ENCODE data around the gene RALB.

The RALB gene

DNA sequence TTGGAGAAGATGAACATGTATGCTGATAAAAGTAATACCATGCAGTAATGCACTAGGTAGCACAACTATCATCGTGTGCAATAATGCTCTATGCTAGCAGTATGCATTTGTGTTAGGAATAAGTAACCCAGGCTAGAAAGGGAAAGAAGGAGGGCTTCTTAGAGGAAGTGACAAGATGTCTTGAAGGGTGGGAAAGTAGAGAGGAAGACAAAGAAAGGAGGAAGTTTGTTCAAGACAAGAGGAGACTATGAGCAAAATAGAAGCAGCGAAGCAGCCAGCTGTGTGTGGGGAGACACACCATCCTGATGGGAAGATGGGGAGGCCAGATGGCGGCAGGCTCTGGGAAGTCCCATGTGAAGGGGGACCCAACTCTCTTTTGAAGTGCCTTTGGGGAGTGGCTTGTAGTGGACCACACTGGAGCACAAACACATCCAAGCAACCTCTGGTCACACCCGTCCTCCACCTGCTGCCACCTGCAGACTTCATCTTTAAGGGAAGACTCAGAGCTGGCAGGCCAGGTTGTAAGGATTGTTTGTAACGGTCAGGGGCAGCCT, 53.4 kb downstream of the RALB start:
- no peaks in the 10 kb centered on the region for H3K9me3 ChIP-seq (ENCODE audit: control insufficient read depth, low read length)
- H2BK5ac ChIP-seq (ENCODE audit: low read depth, low read length, poor library complexity, severe bottlenecking), result no peak overlapping the region
- no peak overlapping the region for H4K91ac ChIP-seq (ENCODE audit: low read length)
- H2AK5ac ChIP-seq (ENCODE audit: low read length, severe bottlenecking), result no peak overlapping the region
- H3K27me3 ChIP-seq (ENCODE audit: control insufficient read depth in 1 of 2, insufficient read depth in 1 of 2, low read length in 2 of 2), result no peaks in the 10 kb centered on the region
- no peak overlapping the region for H2BK15ac ChIP-seq (ENCODE audit: low read depth, poor library complexity, severe bottlenecking)
- H3K14ac ChIP-seq (ENCODE audit: low read length in 2 of 2), result no peak overlapping the region
- H2BK120ac ChIP-seq (ENCODE audit: low read depth, low read length), result no peak overlapping the region
- no peak overlapping the region for H2BK12ac ChIP-seq (ENCODE audit: low read length in 2 of 2)
- H3K4ac ChIP-seq (ENCODE audit: low read depth in 1 of 2, low read length in 2 of 2), result no peak overlapping the region
- no peak overlapping the region for H4K8ac ChIP-seq (ENCODE audit: low read length)
- H3K23ac ChIP-seq (ENCODE audit: low read length in 2 of 2), result no peak overlapping the region
- no peak for DNase-seq
- no peak overlapping the region for H3K4me2 ChIP-seq (ENCODE audit: low read length, poor library complexity, severe bottlenecking)
- no peak overlapping the region for H2AFZ ChIP-seq (ENCODE audit: low read depth, low read length)
- H3K36me3 ChIP-seq (ENCODE audit: control insufficient read depth in 1 of 2, insufficient read depth in 2 of 2, low read depth in 1 of 2, low read length in 2 of 2), result peaks cover 24 to 42% of the 10 kb centered on the region in 2 experiments
- H3K4me1 ChIP-seq (ENCODE audit: control insufficient read depth, insufficient read depth, low read depth, low read length), result no peaks in the 10 kb centered on the region
- H3K18ac ChIP-seq (ENCODE audit: low read depth in 1 of 2, low read length in 2 of 2), result no peak overlapping the region
- no peak overlapping the region for H3K9ac ChIP-seq (ENCODE audit: low read length)
- H3K27ac ChIP-seq (ENCODE audit: low read length, poor library complexity, severe bottlenecking), result no peak overlapping the region
- H3K79me1 ChIP-seq (replicated peaks; ENCODE audit: low read length, poor library complexity, severe bottlenecking), result peaks cover 5% of the 10 kb centered on the region
- no peak overlapping the region for H3K4me3 ChIP-seq (ENCODE audit: insufficient read depth in 1 of 2, low read depth in 1 of 2, low read length in 2 of 2)
- 99% methylated on average over 4 of the region's 5 CpGs for whole genome bisulfite sequencing

DNA sequence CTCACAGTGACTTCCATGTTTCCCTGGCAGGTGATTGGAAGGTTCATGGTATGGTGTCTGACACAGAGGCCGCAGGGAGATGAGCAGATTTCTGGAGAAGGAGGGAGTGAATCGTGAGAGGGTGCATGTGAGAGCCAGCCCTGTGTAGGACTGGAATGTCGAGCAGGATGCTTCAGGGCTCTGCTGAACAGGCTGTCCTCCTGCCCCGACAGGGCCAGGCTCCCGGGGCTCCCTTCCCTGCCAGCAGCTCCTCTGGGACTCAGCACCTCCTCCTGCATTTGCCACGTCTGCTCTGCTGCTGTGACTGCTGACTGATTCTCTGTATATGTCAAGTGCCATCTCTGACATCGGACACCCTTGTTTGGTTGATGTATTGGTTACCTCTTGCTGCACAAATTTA, 54.8 kb downstream of the RALB start:
- Histone ChIP-seq H4K8ac (ENCODE audit: low read length) (no peak overlapping the region), H2BK5ac (ENCODE audit: low read depth, low read length, poor library complexity, severe bottlenecking) (no peak overlapping the region), H2AK5ac (ENCODE audit: low read length, severe bottlenecking) (no peak overlapping the region), H3K9me3 (ENCODE audit: control insufficient read depth, low read length) (no peaks in the 10 kb centered on the region), H3K18ac (ENCODE audit: low read depth in 1 of 2, low read length in 2 of 2) (no peak overlapping the region), H3K36me3 (ENCODE audit: control insufficient read depth in 1 of 2, insufficient read depth in 2 of 2, low read depth in 1 of 2, low read length in 2 of 2) (peaks cover 16 to 29% of the 10 kb centered on the region in 2 experiments), H3K4me2 (ENCODE audit: low read length, poor library complexity, severe bottlenecking) (no peak overlapping the region), H3K4me1 (ENCODE audit: control insufficient read depth, insufficient read depth, low read depth, low read length) (no peaks in the 10 kb centered on the region), H2AFZ (ENCODE audit: low read depth, low read length) (no peak overlapping the region), H3K79me1 (replicated peaks; ENCODE audit: low read length, poor library complexity, severe bottlenecking) (no peaks in the 10 kb centered on the region), H3K4ac (ENCODE audit: low read depth in 1 of 2, low read length in 2 of 2) (no peak overlapping the region), H3K14ac (ENCODE audit: low read length in 2 of 2) (no peak overlapping the region), H2BK15ac (ENCODE audit: low read depth, poor library complexity, severe bottlenecking) (no peak overlapping the region), H3K9ac (ENCODE audit: low read length) (no peak overlapping the region), H3K4me3 (ENCODE audit: insufficient read depth in 1 of 2, low read depth in 1 of 2, low read length in 2 of 2) (no peak overlapping the region), H3K23ac (ENCODE audit: low read length in 2 of 2) (no peak overlapping the region), H3K27ac (ENCODE audit: low read length, poor library complexity, severe bottlenecking) (no peak overlapping the region), H2BK12ac (ENCODE audit: low read length in 2 of 2) (no peak overlapping the region), H4K91ac (ENCODE audit: low read length) (no peak overlapping the region), H2BK120ac (ENCODE audit: low read depth, low read length) (no peak overlapping the region), H3K27me3 (ENCODE audit: control insufficient read depth in 1 of 2, insufficient read depth in 1 of 2, low read length in 2 of 2) (no peaks in the 10 kb centered on the region)
- WGBS, result 92% methylated on average over 5 of the region's 7 CpGs
- no peak for DNase-seq

DNA sequence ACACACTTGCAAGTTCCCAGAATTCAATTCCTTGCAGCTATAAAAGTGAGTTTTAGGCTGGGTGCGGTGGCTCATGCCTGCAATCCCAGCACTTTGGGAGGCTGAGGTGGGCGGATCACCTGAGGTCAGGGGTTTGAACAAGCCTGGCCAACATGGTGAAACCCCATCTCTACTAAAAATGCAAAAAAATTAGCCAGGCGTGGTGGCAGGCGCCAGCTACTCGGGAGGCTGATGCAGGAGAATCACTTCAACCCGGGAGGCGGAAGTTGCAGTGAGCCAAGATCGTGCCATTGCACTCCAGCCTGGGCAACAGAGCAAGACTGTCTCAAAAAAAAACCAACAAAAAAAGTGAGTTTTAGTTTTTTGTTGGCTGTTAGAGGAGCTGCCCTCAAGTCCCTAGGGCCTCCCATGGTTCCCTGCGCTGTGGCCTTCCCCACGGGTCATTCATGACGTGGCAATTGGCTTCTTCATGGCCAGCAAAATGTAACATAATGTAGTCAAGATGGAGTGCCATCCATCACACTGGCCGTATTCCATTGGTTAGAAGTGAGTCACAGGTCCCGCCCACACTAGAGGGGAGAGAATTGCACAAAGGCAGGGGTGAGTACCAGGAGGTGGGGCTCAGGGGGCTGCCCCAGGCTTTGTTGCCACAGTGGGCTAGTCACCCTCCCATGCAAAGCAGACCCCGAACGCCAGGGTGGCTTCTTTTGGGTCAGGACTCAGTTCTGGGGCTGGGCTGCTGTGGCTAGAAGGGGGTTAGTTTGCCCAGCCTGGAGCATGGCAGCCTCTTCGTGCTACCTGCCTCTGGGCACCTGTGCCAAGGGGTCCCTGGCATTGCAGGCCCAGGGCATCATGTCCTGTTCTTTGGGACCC, 55.6 kb downstream of the RALB start:
- Histone ChIP-seq H2BK12ac (ENCODE audit: low read length in 2 of 2) (no peak overlapping the region), H3K79me1 (replicated peaks; ENCODE audit: low read length, poor library complexity, severe bottlenecking) (no peaks in the 10 kb centered on the region), H2AFZ (ENCODE audit: low read depth, low read length) (no peak overlapping the region), H3K27me3 (ENCODE audit: control insufficient read depth in 1 of 2, insufficient read depth in 1 of 2, low read length in 2 of 2) (no peaks in the 10 kb centered on the region), H3K4me3 (ENCODE audit: insufficient read depth in 1 of 2, low read depth in 1 of 2, low read length in 2 of 2) (no peak overlapping the region), H3K36me3 (ENCODE audit: control insufficient read depth in 1 of 2, insufficient read depth in 2 of 2, low read depth in 1 of 2, low read length in 2 of 2) (peaks cover 11 to 22% of the 10 kb centered on the region in 2 experiments), H3K14ac (ENCODE audit: low read length in 2 of 2) (no peak overlapping the region), H3K18ac (ENCODE audit: low read depth in 1 of 2, low read length in 2 of 2) (no peak overlapping the region), H2BK15ac (ENCODE audit: low read depth, poor library complexity, severe bottlenecking) (no peak overlapping the region), H3K9ac (ENCODE audit: low read length) (no peak overlapping the region), H4K8ac (ENCODE audit: low read length) (no peak overlapping the region), H3K4ac (ENCODE audit: low read depth in 1 of 2, low read length in 2 of 2) (no peak overlapping the region), H2BK5ac (ENCODE audit: low read depth, low read length, poor library complexity, severe bottlenecking) (no peak overlapping the region), H4K91ac (ENCODE audit: low read length) (no peak overlapping the region), H2BK120ac (ENCODE audit: low read depth, low read length) (no peak overlapping the region), H3K4me1 (ENCODE audit: control insufficient read depth, insufficient read depth, low read depth, low read length) (peaks cover 2% of the 10 kb centered on the region), H3K23ac (ENCODE audit: low read length in 2 of 2) (peak overlapping the region in 1 of 2 experiments; percentile 83), H2AK5ac (ENCODE audit: low read length, severe bottlenecking) (no peak overlapping the region), H3K4me2 (ENCODE audit: low read length, poor library complexity, severe bottlenecking) (no peak overlapping the region), H3K27ac (ENCODE audit: low read length, poor library complexity, severe bottlenecking) (no peak overlapping the region), H3K9me3 (ENCODE audit: control insufficient read depth, low read length) (no peaks in the 10 kb centered on the region)
- 96% methylated on average over 16 of the region's 16 CpGs for WGBS
- DNase-seq, result no peak

DNA sequence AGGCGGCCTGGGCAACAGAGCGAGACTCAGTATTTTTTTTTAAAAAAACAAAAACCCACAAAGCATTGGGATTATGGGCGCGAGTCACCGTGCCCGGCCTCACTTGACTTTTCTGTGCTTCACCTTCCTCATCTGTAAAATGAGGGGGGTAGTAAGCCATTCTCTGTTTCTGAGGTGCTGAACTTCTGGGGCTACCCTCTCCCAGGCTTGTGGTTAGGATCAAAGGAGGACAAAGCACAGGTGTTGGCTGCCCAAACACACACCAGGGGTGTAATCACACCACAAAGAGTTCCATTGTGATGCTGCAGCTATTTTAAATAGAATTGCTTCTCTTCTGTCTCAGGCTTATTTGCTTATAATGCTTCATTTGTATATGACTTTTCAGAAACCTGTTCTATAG, 57.5 kb downstream of the RALB start:
- peaks cover 5 to 11% of the 10 kb centered on the region in 2 experiments for H3K36me3 ChIP-seq (ENCODE audit: control insufficient read depth in 1 of 2, insufficient read depth in 2 of 2, low read depth in 1 of 2, low read length in 2 of 2)
- peaks cover 3 to 7% of the 10 kb centered on the region in 2 experiments for H3K27me3 ChIP-seq (ENCODE audit: control insufficient read depth in 1 of 2, insufficient read depth in 1 of 2, low read length in 2 of 2)
- H3K27ac ChIP-seq (ENCODE audit: low read length, poor library complexity, severe bottlenecking), result no peak overlapping the region
- 90% methylated on average over 5 of the region's 6 CpGs for WGBS
- H3K18ac ChIP-seq (ENCODE audit: low read depth in 1 of 2, low read length in 2 of 2), result no peak overlapping the region
- no peak overlapping the region for H4K8ac ChIP-seq (ENCODE audit: low read length)
- DNase-seq, result no peak
- H3K79me1 ChIP-seq (replicated peaks; ENCODE audit: low read length, poor library complexity, severe bottlenecking), result no peaks in the 10 kb centered on the region
- H3K14ac ChIP-seq (ENCODE audit: low read length in 2 of 2), result no peak overlapping the region
- H2BK120ac ChIP-seq (ENCODE audit: low read depth, low read length), result no peak overlapping the region
- no peak overlapping the region for H3K4ac ChIP-seq (ENCODE audit: low read depth in 1 of 2, low read length in 2 of 2)
- H2AK5ac ChIP-seq (ENCODE audit: low read length, severe bottlenecking), result no peak overlapping the region
- H2BK12ac ChIP-seq (ENCODE audit: low read length in 2 of 2), result no peak overlapping the region
- H3K9ac ChIP-seq (ENCODE audit: low read length), result no peak overlapping the region
- no peak overlapping the region for H3K23ac ChIP-seq (ENCODE audit: low read length in 2 of 2)
- H3K9me3 ChIP-seq (ENCODE audit: control insufficient read depth, low read length), result no peaks in the 10 kb centered on the region
- peaks cover 2% of the 10 kb centered on the region for H3K4me1 ChIP-seq (ENCODE audit: control insufficient read depth, insufficient read depth, low read depth, low read length)
- no peak overlapping the region for H4K91ac ChIP-seq (ENCODE audit: low read length)
- no peak overlapping the region for H3K4me2 ChIP-seq (ENCODE audit: low read length, poor library complexity, severe bottlenecking)
- no peak overlapping the region for H3K4me3 ChIP-seq (ENCODE audit: insufficient read depth in 1 of 2, low read depth in 1 of 2, low read length in 2 of 2)
- no peak overlapping the region for H2BK15ac ChIP-seq (ENCODE audit: low read depth, poor library complexity, severe bottlenecking)
- H2AFZ ChIP-seq (ENCODE audit: low read depth, low read length), result no peak overlapping the region
- H2BK5ac ChIP-seq (ENCODE audit: low read depth, low read length, poor library complexity, severe bottlenecking), result no peak overlapping the region

Data from mesenchymal stem cell (in vitro differentiated cells and primary cell).